Right forelimb (tissue), 1 donor: ENCODE results near the gene MALRD1.

Source experiments
- DNase-seq: peaks from one replicate; pipeline ENCODE4 v3.0.0-alpha.2; 2018

Gene MALRD1

GRCh38 chr10:19656420-19657042 is 607.9 kb downstream of the MALRD1 start:
- no peak for DNase-seq

GRCh38 chr10:19658131-19658530 is 609.5 kb downstream of the MALRD1 start:
- DNase-seq = no peak

DNA sequence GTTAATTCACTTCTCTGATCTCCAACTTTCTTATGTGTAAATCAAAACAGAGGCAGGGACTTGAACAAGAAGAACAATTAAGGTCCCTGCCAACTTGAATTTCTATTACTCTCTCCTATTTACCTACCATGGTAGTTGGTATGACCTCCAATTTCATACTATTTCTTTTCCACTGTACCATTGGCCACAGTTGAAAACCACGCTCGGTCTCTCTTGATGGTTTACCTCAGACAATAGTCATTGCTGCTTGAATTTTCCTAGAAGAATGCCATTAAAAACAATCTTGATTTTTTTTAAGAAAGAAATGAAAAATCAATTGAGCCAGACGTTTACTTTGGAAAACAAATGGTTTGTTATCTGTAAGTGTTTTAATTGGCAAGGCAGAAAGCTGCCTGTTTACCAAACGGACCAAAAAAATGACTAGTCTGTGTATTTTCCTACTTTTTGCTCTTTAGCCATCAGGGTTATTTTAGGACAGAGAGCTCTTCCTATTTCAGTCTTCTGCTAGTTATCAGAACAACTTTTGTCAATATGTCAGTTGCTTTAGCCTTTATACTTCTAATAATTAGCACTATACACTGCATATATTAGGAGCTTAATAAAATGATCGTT is 610.1 kb downstream of the MALRD1 start:
- DNase-seq = no peak

GRCh38 chr10:19659920-19660655 is 611.5 kb downstream of the MALRD1 start:
- DNase-seq = no peak

- DNase-seq = no peak
Observed at GRCh38 chr10:19663344-19663743, 614.7 kb downstream of the MALRD1 start.

- DNase-seq = no peak
Observed at GRCh38 chr10:19668116-19668515, 619.5 kb downstream of the MALRD1 start.

- no peak for DNase-seq
Observed at GRCh38 chr10:19676063-19676462, 627.5 kb downstream of the MALRD1 start.

DNA sequence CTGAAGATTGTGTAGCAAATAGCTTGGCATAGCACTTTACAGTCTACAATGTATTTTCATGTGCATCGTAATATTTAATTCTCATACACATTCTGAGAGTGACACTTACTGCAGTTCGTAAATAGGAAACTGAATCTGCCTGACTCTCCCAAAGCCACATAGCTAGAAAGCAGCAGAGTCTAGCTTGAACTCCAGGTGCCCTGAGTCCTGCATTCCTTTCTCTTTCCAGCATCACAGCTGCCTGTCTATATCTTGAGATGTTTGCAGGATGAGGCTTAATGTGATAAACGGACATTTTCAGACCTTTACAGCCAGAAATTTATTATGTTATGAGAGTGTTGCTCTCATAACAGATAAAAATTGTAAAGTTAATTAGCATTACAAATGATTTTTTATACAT is 634.8 kb downstream of the MALRD1 start:
- no peak for DNase-seq

DNA sequence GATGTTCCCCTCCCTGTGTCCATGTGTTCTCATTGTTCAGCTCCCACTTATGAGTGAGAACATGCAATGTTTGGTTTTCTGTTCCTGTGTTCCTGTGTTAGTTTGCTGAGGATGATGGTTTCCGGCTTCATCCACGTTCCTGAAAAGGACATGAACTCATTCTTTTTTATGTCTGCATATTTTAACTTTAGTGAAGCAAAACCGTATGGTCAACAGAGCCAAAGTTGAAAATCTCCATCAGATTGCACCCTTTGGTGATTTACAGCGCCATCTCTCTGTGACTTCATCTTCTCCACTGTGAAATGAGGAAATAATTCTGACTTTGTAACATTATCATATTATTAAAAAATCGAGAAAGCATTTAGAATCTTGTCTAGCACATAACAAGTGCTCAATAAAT is 635.4 kb downstream of the MALRD1 start:
- no peak for DNase-seq

DNA sequence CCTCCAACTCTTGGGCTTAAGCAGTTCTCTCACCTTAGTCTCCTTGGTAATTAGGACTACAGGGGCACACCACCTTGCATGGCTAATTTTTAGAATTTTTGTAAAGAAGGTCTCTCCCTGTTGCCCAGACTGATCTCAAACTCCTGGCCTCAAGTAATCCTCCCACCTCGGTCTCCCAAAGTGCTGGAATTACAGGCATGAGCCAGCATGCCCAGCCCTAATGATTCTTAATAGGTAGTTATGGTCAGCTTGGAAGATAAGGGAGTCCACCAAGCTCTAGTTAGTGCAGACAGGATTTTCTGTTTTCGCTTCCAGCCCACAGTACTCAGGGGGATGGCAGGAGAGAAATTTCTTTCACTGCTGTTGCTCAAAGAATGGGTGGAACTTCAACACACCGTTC is 639.7 kb downstream of the MALRD1 start:
- no peak for DNase-seq

DNA sequence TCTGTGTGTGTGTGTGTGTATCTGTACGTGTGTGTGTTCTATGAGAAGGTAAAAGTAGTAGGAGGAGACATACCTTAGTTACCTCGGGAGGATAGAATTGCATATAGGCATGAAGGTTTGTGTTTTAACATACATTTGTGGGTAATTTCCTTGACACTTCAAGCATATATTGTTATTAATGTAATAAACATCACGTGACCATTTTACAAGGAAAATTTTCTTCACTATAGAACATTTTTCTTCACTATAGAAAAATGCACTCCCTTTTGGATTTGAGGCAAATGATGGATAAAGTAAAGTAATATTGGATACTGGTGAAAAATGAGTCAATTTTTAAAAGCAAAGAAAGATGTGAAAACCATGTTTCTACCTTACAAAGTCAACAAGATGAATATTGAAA is 640.6 kb downstream of the MALRD1 start:
- DNase-seq = no peak

- no peak for DNase-seq
Observed at GRCh38 chr10:19699299-19699698, 650.7 kb downstream of the MALRD1 start.

- no peak for DNase-seq
Observed at GRCh38 chr10:19701427-19702052, 652.9 kb downstream of the MALRD1 start.

GRCh38 chr10:19702215-19702614 is 653.6 kb downstream of the MALRD1 start:
- no peak for DNase-seq

GRCh38 chr10:19704544-19704943 is 655.9 kb downstream of the MALRD1 start:
- DNase-seq = no peak

DNA sequence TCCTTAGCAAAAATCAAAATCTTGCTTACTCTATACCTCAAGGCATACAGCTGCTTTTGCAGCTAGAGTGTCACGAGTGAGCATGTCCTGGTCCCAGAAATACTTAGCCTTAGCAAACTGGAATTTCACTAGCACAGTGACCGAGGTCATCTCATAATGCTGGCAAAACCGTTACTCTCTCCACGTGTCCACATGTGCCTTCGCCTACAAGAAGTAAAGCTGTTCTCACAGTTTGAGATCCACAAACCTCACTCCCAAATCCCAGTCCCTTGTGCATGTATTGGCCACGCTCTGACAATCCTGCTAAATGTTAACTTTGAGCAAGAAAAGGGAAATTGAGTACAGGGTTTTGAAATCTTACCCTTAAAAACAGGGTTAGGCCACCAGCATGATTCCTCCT is 656.6 kb downstream of the MALRD1 start:
- DNase-seq = no peak

DNA sequence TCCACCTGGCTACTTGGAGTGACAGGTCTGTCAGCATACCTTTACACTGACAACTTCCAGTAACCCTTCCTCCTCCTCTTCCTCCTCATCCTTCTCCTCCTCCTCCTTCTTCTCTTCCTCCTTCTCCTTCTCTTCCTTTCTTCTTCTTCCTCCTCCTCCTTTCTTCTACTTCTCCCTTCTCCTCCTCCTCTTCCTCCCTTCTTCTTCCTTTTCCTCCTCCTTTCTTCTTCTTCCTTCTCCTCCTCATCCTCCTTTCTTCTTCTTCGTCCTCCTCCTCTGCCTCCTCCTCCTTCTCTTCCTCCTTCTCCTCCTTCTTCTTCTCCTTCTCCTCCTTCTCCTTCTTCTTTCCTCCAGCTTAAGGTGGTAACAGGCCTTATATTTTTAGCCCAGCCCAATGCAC is 658.3 kb downstream of the MALRD1 start:
- DNase-seq = no peak

DNA sequence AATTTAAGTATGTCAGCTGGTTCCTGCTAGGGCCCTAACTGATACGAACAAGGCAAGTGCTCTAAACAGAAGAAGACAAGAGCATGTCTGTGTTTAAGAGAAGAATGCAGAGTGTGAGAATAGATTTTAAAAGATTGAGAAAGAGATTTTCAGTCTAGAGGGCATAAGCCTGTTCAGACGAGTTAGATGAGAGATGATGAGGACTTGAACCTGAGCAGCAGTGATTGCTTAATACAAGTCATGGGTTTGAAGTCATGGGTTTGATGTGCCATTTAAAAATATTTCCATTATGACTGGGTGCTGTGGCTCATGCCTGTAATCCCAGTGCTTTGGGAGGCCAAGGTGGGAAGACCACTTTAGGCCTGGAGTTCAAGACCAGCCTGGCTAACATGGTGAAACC is 658.8 kb downstream of the MALRD1 start:
- no peak for DNase-seq

- no peak for DNase-seq
Observed at GRCh38 chr10:19708031-19708430, 659.4 kb downstream of the MALRD1 start.

DNA sequence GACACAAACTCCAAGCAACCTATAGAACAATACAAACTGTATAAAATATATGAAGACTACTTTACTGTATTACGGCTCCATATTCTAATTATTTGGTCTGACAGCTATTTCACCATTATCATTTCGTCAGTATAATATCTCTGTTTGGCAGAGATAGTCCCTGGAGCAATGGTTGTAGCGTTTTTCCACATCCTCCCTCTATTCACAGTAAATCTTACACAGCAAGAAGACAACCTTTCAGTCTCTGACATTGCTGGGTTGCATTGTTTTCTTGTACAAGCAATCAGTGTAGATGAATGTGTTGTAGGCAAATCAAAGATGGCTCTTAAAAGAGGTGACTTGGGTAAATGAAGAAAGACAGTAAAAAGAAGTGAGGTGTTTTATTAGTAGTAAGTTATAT is 662.0 kb downstream of the MALRD1 start:
- DNase-seq = no peak

DNA sequence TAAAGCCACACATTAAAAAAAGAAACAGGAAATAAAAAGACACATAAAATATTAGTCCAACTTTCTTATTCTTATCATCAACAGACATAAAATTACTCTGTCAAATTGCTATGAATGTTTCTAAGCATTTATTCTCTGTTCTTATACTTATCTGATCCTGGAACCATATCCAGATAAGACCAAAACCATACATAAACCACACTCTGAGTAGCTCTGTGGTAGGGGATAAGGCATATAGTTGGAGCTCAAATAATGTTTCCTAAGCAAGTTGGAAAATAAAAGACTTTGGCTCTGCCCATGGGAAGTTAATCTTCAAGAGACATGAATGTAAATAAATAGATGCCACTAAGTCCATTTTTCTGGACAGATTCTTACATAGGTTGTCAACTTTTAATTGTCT is 664.6 kb downstream of the MALRD1 start:
- DNase-seq = no peak

DNA sequence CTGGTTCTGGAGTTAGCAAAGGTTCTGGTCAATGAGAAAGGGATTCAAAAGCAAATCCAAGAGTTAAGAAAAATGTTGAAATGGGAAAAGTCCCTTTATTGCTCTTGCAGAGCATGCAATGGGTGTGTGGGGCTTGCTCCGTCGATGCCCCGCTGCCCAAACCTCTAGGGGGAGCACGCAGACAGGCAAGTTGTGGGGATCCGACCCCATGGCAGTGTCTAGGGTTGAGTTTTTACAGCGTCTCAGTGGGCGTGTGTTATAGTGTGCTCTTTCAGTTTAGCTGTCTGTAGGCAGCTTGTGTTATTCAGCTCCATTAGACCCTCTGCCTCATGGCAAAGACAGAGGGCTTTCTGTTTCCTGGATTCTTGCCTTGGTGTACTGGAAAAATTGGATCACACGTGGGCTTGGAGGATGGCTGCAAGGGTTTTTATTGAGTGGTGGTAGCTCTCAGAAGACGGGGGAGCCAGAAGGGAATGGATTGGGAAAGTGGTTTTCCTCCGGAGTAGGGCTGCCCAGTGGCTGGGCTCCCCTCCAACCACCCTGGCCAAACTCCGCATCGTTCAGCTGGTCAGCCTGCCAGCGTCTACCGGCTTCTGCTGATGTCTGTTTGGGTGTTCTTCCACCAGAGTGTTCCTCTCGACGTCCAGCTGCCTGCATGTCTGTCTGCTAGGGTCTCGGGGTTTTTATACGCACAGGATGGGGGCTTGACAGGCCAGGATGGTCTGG is 665.4 kb downstream of the MALRD1 start:
- DNase-seq = peak; percentile 55

- no peak for DNase-seq
Observed at GRCh38 chr10:19719284-19719683, 670.7 kb downstream of the MALRD1 start.
